Activated T-cell treated with anti-CD3 and anti-CD28 coated beads, Interleukin-2, amount 50 U/mL, for 72 hours (primary cell): ENCODE results near the gene FAM3D. TPM values are rescaled to one million over a fixed set of nuclear protein-coding genes. Genes with fewer than 3 reads are reported as not detected.
A peak's percentile ranks its signal among the peaks of the same experiment; 100 is the strongest.

Experiments
- ATAC-seq, 2 donors: fragments of 150-1000 bp; cut with Tn5 transposase; replicated peaks in 1 of 2; 2 replicates each; pipeline ENCODE4 v1.10.0; 2021; ENCODE audit warnings: moderate library complexity in 2 of 2, mild to moderate bottlenecking in 1 of 2
- DNase-seq, 2 donors: peaks; one replicate each; pipeline ENCODE4 v3.0.0; 2021 to 2022; ENCODE audit warnings: mixed read lengths in 1 of 2
- H3K27ac Mint-ChIP-seq: one replicate; pipeline ENCODE4 v1.8.0; 2022; ENCODE audit warnings: mild to moderate bottlenecking, moderate library complexity, mixed read lengths
- H3K27me3 Mint-ChIP-seq: one replicate; pipeline ENCODE4 v1.8.0; 2022; ENCODE audit warnings: low read depth, mixed read lengths
- H3K36me3 Mint-ChIP-seq, 2 donors: one replicate each; pipeline ENCODE4 v1.8.0; 2022; ENCODE audit warnings: mixed read lengths in 2 of 2, mild to moderate bottlenecking in 1 of 2; ENCODE audit not compliant: insufficient read depth in 2 of 2
- H3K4me1 Mint-ChIP-seq: one replicate; pipeline ENCODE4 v1.8.0; 2022; ENCODE audit warnings: low read depth, mixed read lengths
- H3K4me3 Mint-ChIP-seq, 2 donors: one replicate each; pipeline ENCODE4 v1.8.0; 2022; ENCODE audit warnings: mild to moderate bottlenecking in 2 of 2, mixed read lengths in 2 of 2, moderate library complexity in 2 of 2
- H3K9me3 Mint-ChIP-seq, 2 donors: one replicate each; pipeline ENCODE4 v1.8.0; 2022; ENCODE audit warnings: mixed read lengths in 2 of 2
- total RNA-seq, 2 donors: library from RNA; stranded (reverse); gene quantifications; one replicate each; pipeline ENCODE4 v1.2.3, GENCODE V29; 2022

Gene FAM3D
- total RNA-seq, 2 donors from 2014 or later, result not detected

GRCh38 chr3:58585005-58585786 lies 81.4 kb downstream of the FAM3D start:
- H3K27ac Mint-ChIP-seq, result no peak overlapping the region
- peak; percentile 92 to 95 for ATAC-seq
- H3K27me3 Mint-ChIP-seq, result peaks cover 66% of the 10 kb centered on the region

GRCh38 chr3:58584690-58585004 lies 81.9 kb downstream of the FAM3D start:
- ATAC-seq, result peak in 1 of 2 donors; percentile 4
- Mint-ChIP-seq H3K27ac (no peak overlapping the region), H3K9me3 (no peaks in the 10 kb centered on the region), H3K4me1 (peaks cover 20% of the 10 kb centered on the region), H3K27me3 (peaks cover 60% of the 10 kb centered on the region), H3K4me3 (peak overlapping the region; percentile 89 to 94), H3K36me3 (peaks cover 3% of the 10 kb centered on the region in 2 donors)
- DNase-seq, result no peak

More at GRCh38 chr3:58585005-58585786, 81.4 kb downstream of the FAM3D start:
- Mint-ChIP-seq H3K4me3 (peak overlapping the region; percentile 89 to 94), H3K4me1 (peaks cover 20% of the 10 kb centered on the region), H3K36me3 (peaks cover 3% of the 10 kb centered on the region in 2 donors), H3K9me3 (no peaks in the 10 kb centered on the region)
- DNase-seq, result peak; percentile 63 to 65

Other genes with a start within 250 kb of the FAM3D start
- gene PDHB, start 232.9 kb downstream of the FAM3D start, total RNA-seq, result 10 to 100 TPM; 36.9 to 40.5 TPM
- gene KCTD6, start 174.7 kb downstream of the FAM3D start, total RNA-seq, result 1 to 10 TPM; 7.3 to 8.2 TPM
- not detected for gene ACOX2, start 129.6 kb downstream of the FAM3D start, total RNA-seq
- gene FAM107A, start 89.4 kb downstream of the FAM3D start, total RNA-seq, result not detected